GM10266 (cell line): ENCODE measurements around the gene PYCR2.
"Not testable (repeated sequence)": the region's sequence is repeated elsewhere in the genome, so short reads cannot be mapped to it uniquely, and the experiment has no call there.

ENCODE experiments used
- DNase-seq: peaks from one replicate; pipeline ENCODE4 v3.0.0; 2012; ENCODE audit errors: extremely low spot score
- TF ChIP-seq, protein P1 (sequence below): IDR thresholded peaks from 2 replicates; pipeline ENCODE4 v1.5.1; 2012; ENCODE audit warnings: mild to moderate bottlenecking, low read depth; ENCODE audit not compliant: control insufficient read depth, insufficient read depth; ENCODE audit errors: missing control alignments

The PYCR2 gene

DNA sequence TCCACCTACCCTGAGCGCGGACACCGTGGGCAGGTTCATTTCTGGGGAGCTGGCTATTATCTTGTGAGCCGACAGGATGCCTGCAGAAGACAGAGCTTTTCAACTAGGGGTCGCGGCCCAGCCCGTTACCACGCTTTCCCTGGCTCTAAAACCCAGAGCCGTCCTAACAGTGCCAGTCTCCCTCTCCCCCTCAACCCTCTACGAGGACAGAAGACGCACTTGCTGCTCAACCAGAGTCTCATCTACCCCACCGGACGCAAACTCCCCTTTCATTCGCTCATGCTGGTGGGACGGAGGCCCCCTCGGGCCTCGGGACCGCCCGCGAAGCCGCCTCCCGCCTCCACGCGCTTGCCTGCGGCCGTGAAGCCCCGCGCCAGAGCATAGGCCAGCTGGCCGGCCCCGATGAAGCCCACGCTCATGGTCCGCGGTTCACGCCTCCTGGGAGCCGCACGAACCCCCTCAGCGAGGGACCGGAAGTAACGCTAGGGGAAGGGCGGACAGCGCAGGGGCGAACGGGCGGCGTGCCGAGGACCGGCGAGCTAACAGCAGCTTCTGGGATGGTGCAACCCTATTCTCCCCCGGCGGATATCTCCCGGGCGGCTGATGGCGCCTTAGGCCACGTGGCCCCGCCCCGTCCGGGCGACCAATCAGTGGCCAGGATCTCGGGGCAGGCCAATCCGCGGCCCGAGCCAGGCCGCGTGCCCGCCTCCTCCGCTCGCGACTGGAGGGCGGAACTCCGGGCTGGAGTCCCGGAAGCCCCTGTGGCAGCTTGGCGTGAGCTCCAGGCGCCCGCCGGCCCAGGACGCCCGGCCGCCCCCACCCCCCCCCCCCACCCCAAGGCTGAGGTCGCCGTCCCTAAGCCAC, at the start of gene PYCR2:
Gene PYCR2 (minus strand): TSS at position 559 of the 864 bp plus-strand sequence. CDS start 140 bp downstream, at position 419.
- DNase-seq, result peak; percentile 100
- TF ChIP-seq, protein P1, sequence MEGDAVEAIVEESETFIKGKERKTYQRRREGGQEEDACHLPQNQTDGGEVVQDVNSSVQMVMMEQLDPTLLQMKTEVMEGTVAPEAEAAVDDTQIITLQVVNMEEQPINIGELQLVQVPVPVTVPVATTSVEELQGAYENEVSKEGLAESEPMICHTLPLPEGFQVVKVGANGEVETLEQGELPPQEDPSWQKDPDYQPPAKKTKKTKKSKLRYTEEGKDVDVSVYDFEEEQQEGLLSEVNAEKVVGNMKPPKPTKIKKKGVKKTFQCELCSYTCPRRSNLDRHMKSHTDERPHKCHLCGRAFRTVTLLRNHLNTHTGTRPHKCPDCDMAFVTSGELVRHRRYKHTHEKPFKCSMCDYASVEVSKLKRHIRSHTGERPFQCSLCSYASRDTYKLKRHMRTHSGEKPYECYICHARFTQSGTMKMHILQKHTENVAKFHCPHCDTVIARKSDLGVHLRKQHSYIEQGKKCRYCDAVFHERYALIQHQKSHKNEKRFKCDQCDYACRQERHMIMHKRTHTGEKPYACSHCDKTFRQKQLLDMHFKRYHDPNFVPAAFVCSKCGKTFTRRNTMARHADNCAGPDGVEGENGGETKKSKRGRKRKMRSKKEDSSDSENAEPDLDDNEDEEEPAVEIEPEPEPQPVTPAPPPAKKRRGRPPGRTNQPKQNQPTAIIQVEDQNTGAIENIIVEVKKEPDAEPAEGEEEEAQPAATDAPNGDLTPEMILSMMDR, result no peak

DNA sequence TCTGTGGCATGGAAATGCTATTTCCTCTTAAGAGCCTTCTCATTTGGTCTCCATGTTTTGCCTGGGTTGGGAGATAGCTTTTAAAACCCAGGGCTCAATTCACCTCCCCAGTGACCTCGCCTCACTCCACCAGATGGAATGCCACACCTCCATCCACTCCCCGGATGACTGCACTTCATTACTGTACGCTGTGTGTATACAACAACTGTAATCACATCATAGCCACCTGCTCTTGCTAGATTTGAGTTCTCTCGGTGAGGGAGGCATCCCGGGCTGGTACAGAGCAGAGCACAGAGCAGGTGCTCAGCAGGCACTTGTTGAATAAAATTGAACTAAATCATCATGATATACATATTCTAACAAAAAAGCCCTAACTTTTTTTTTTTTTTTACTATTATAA, 49.1 kb upstream of the PYCR2 start:
- TF ChIP-seq, protein P1, result no peak
- no peak for DNase-seq

DNA sequence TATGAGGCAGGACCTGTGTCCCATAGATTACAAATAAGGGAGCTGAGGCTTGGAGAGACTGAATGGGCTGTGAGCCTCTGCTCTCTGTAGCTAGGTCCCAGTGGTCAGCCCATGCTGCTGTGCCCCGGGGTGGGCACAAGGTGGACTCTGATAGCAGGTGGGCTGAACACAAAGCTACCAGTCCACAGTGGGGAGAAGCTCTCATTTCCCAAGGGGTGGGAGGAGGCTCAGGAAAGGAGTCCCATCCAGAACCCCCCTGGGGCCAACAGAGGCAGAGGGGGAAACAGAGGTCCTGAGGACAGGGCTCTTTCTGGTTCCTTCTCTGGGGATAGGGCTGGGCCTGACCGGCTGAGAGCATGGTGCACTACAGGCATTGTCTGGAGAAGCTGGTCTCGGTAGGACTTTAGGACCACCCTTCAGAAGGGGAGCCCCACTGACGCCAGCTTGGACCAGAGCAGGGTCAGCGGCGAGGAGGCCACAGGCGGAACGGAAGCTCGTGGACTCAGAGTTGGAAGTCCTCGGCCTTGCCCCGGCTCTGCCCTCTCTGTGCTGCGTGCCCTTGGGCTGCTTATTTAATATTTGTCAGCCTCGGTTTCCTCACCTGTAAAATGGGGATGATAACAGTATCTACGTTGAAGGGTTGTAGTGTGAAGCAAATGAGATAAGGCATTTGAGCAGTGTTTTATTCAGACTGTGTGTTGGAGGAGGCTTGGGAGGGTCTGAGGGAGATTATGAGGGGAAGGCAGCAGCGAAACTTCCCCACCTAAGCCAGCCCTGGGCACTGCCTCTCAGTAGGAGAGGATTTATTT, 48.5 kb upstream of the PYCR2 start:
- no peak for DNase-seq
- TF ChIP-seq, protein P1, result no peak

DNA sequence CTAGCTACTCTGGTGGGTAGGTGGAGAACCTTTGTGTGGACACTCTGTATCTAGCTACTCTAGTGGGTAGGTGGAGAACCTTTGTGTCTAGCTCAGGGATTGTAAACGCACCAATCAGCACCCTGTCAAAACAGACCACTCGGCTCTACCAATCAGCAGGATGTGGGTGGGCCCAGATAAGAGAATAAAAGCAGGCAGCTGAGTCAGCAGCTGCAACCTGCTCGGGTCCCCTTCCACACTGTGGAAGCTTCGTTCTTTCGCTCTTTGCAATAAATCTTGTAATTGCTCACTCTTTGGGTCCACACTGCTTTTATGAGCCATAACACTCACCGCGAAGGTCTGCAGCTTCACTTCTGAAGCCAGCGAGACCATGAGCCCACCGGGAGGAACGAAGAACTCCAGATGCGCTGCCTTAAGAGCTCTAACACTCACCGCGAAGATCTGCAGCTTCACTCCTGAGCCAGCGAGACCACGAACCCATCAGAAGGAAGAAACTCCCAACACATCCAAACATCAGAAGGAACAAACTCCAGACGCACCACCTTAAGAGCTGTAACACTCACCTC, 46.6 kb upstream of the PYCR2 start:
- not testable (repeated sequence) for DNase-seq

DNA sequence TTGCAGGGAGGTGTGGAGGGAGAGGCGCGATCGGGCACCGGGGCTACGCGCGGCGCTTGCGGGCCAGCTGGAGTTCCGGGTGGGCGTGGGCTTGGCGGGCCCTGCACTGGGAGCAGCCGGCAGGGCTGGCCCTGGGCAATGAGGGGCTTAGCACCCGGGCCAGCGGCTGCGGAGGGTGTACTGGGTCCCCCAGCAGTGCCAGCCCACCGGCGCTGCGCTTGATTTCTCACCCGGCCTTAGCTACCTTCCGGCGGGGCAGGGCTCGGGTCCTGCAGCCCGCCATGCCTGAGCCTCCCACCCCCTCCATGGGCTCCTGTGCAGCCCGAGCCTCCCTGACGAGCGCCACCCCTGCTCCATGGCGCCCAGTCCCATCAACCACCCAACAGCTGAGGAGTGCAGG, 45.7 kb upstream of the PYCR2 start:
- not testable (repeated sequence) for DNase-seq

DNA sequence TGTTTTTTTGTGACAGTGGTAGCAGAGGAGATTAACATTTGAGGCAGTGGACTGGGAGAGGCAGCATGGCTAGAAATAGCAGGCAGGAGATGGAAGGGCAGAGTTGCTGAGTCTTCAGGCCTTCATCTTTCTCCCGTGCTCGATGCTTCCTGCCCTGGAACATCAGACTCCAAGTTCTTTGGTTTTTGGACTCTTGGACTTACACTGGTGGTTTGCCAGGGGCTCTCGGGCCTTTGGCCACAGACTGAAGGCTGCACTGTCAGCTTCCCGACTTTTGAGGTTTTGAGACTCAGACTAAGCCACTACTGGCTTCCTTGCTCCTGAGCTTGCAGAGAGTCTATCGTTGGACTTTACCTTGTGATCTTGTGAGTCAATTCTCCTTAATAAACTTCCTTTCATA, 41.2 kb upstream of the PYCR2 start:
- TF ChIP-seq, protein P1, result no peak
- DNase-seq, result no peak

DNA sequence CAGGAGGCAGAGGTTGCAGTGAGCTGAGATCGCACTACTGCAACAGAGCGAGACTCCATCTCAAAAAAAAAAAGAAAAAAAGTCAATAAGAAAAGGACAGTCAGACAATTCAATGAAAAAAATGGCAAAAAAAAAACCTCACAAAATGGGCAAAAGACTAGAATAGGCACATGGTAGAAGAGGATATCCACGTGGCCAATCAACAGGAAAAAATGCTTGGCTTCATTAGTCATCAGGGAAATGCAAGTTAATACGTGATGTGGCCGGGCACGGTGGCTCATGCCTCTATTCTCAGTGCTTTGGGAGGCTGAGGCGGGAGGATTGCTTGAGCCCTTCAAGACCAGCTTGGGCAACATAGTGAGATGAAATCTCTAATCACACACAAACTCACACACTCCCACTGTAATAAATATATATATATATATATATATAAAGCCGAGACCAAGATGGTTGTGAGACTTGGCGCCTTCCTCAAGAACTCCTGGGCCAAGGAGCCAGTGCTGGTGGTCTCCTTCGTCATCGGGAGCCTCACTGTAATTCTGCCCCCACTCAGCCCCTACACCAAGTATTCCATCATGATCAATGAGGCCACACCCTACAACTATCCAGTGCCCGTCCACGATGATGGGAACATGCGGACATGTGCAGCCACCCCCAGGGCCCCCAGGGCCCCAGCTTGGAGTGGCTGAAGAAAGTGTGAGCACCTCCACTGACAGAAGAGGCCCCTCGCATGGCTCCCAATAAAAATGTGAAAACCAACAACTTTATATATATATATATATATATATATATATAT, 39.9 kb upstream of the PYCR2 start:
- no peak for DNase-seq
- TF ChIP-seq, protein P1, result no peak
